GM12878 (cell line): ENCODE results near the gene BTBD7. TPM values are rescaled to one million over a fixed set of nuclear protein-coding genes. Genes with fewer than 3 reads are reported as not detected.
A peak's percentile ranks its signal among the peaks of the same experiment; 100 is the strongest.

Experiments
- ATAC-seq: fragments of 200-7000 bp; cut with Tn5 transposase; 3 replicates; pipeline ENCODE4 v1.9.1; 2020; ENCODE audit warnings: mild to moderate bottlenecking, moderate library complexity
- BruUV-seq: library from RNA; stranded (reverse); fragments of 400-500 nt; replicated peaks from 2 replicates; lab custom pipeline; 2021; lab: Mats Ljungman, UMichigan
- CTCF ChIA-PET: fragments of 300-600 bp; sonication (Branson Sonifier 250); formaldehyde crosslinking; extraction: SDS; loops from one replicate; lab custom pipeline; 2021; ENCODE audit warnings: inconsistent platforms; lab: Yijun Ruan, JAX
- POLR2A ChIA-PET: fragments of 350-600 bp; formaldehyde crosslinking; extraction: SDS; loops from one replicate; lab custom pipeline; 2021; ENCODE audit warnings: inconsistent platforms; lab: Charles Lee
- RAD21 ChIA-PET: fragments of 300-600 bp; sonication (Branson Sonifier 250); formaldehyde crosslinking; loops from one replicate; lab custom pipeline; 2023; ENCODE audit warnings: antibody characterized with exemption; ENCODE audit not compliant: unreplicated experiment; lab: Charles Lee
- SMC1A ChIA-PET: fragments of 300-600 bp; sonication (Branson Sonifier 250); formaldehyde crosslinking; loops from one replicate; lab custom pipeline; 2023; ENCODE audit not compliant: unreplicated experiment, uncharacterized antibody; lab: Charles Lee
- DNase-seq: peaks from one replicate; pipeline ENCODE4 v3.0.0-alpha.2; 2011; ENCODE audit warnings: low read depth, low spot score
- FAIRE-seq: peaks from 3 replicates; lab custom pipeline; 2011; peaks lifted over from hg19 to GRCh38; lab: Jason Lieb, UNC
- H2AFZ ChIP-seq: 2 replicates; pipeline ENCODE4 v1.6.0; 2011; ENCODE audit warnings: low read depth, low read length, control low read depth; ENCODE audit not compliant: control insufficient read depth
- H3K27ac ChIP-seq: 2 replicates; pipeline ENCODE4 v1.5.1; 2011; ENCODE audit warnings: control low read depth; ENCODE audit not compliant: control insufficient read depth, insufficient read depth
- H3K27me3 ChIP-seq, 2 experiments: replicated peaks in 1 of 2; 2 replicates each; pipeline versions ENCODE4 v1.6.0 to v1.6.1; 2011; ENCODE audit warnings: low read length in 1 of 2; ENCODE audit not compliant: control insufficient read depth in 2 of 2, insufficient read depth in 2 of 2
- H3K36me3 ChIP-seq, 2 experiments: 2 replicates each; pipeline ENCODE4 v1.5.1; 2011; ENCODE audit warnings: low read length in 1 of 2; ENCODE audit not compliant: control insufficient read depth in 2 of 2, insufficient read depth in 2 of 2
- H3K4me1 ChIP-seq: 2 replicates; pipeline ENCODE4 v1.6.1; 2011; ENCODE audit warnings: mild to moderate bottlenecking, low read length, moderate library complexity, mixed read lengths; ENCODE audit not compliant: control insufficient read depth, insufficient read depth
- H3K4me2 ChIP-seq: 2 replicates; pipeline ENCODE4 v1.6.0; 2011; ENCODE audit warnings: control low read depth; ENCODE audit not compliant: control insufficient read depth, insufficient read depth
- H3K4me3 ChIP-seq: fragments of 200-600 bp; sonication (generic); 2 replicates; pipeline ENCODE4 v1.5.1; 2016
- H3K79me2 ChIP-seq: 2 replicates; pipeline ENCODE4 v1.6.0; 2011; ENCODE audit warnings: low read length; ENCODE audit not compliant: control insufficient read depth, insufficient read depth
- H3K9ac ChIP-seq: 2 replicates; pipeline ENCODE4 v1.8.0; 2011; ENCODE audit warnings: low read length, control low read depth, mixed read lengths; ENCODE audit not compliant: control insufficient read depth, insufficient read depth
- H3K9me3 ChIP-seq: replicated peaks from 3 replicates; pipeline ENCODE4 v1.5.1; 2011; ENCODE audit warnings: mild to moderate bottlenecking, low read length; ENCODE audit not compliant: control insufficient read depth, insufficient read depth
- H4K20me1 ChIP-seq: 2 replicates; pipeline ENCODE4 v1.6.0; 2011; ENCODE audit not compliant: control insufficient read depth, insufficient read depth
- ATF7 ChIP-seq: fragments of 450-650 bp; IDR thresholded peaks from 2 replicates; pipeline ENCODE4 v1.6.1; 2016; ENCODE audit warnings: low read depth, mild to moderate bottlenecking
- BRCA1 ChIP-seq: IDR thresholded peaks from 2 replicates; pipeline ENCODE4 v1.6.1; 2011; ENCODE audit warnings: low read depth, low read length, improper control_type of control experiment
- HSF1 ChIP-seq: fragments of 150-350 bp; IDR thresholded peaks from 2 replicates; pipeline ENCODE4 v1.6.1; 2014; ENCODE audit warnings: mild to moderate bottlenecking, low read depth, low read length
- NFXL1 ChIP-seq: fragments of 450-650 bp; IDR thresholded peaks from 2 replicates; pipeline ENCODE4 v1.6.1; 2017; ENCODE audit warnings: antibody characterized with exemption, mild to moderate bottlenecking, borderline replicate concordance
- NKRF ChIP-seq: fragments of 450-650 bp; conservative IDR thresholded peaks from 2 replicates; pipeline ENCODE4 v1.6.1; 2017; ENCODE audit warnings: mild to moderate bottlenecking, moderate library complexity
- REST ChIP-seq: IDR thresholded peaks from 2 replicates; pipeline ENCODE4 v1.6.1; 2012; ENCODE audit warnings: mild to moderate bottlenecking, low read depth, low read length
- SREBF2 ChIP-seq: IDR thresholded peaks from 2 replicates; pipeline ENCODE4 v1.6.1; 2012; ENCODE audit warnings: mild to moderate bottlenecking, low read length
- TCF12 ChIP-seq: IDR thresholded peaks from 2 replicates; pipeline ENCODE4 v1.6.1; 2011; ENCODE audit warnings: low read depth, mild to moderate bottlenecking, low read length
- whole genome bisulfite sequencing: methylation state at CpG from one replicate; pipeline ENCODE4 v1.1.6; 2016; ENCODE audit warnings: low lambda C conversion rate; ENCODE audit not compliant: insufficient replicate concordance, insufficient coverage; ENCODE audit errors: missing lambda C conversion rate; 5-methylcytosine and 5-hydroxymethylcytosine counted together
- in situ Hi-C: fragments of 300-500 bp; cut with MboI; formaldehyde crosslinking; loops from 9 replicates; pipeline ENCODE4 v1.14.3; 2018; ENCODE audit warnings: mixed read lengths
- intact Hi-C: fragments of 100-400 bp; cut with micrococcal nuclease; formaldehyde crosslinking; loops from one replicate; pipeline ENCODE4 v1.14.2; 2022; ENCODE audit not compliant: unreplicated experiment
- polyA plus RNA-seq, 11 experiments: library from polyadenylated mRNA; depleted of rRNA in 4 of 11; unstranded in 6 of 11; stranded (reverse) in 5 of 11; fragments of >200 nt; fragmentation: Nextera tagmentation in 4 of 11; fragmentation: Illumina TruSeq in 1 of 11; extraction: Ambion mirVana in 4 of 11; extraction: Trizol in 1 of 11; gene quantifications; 1 replicate in 1 of 11; 2 replicates in 10 of 11; pipeline versions ENCODE4 v1.2.1 to v1.2.3, GENCODE V29; 2011 to 2016; ENCODE audit warnings: inconsistent platforms in 2 of 11, missing spikeins in 2 of 11, low read depth in 1 of 11
- total RNA-seq, 4 experiments: library from RNA; depleted of rRNA in 3 of 4; stranded (reverse); fragments of >200 nt in 3 of 4; fragmentation: Illumina TruSeq in 1 of 4; extraction: Trizol in 1 of 4; gene quantifications; 2 replicates each; pipeline versions ENCODE4 v1.2.1 to v1.2.3, GENCODE V29; 2013 to 2021

BTBD7 gene
- total and polyA plus RNA-seq, 10 of the 15 experiments (the other 5 are each of a cell fraction or from before 2014, with no cell fraction given): 3.6 to 17.0 (median 9.6) TPM

- H3K4me3 ChIP-seq: no peak overlapping the region
- no peaks in the 10 kb centered on the region for H4K20me1 ChIP-seq
- no peak for FAIRE-seq
- ChIA-PET POLR2A (interaction anchor here (1.2 to 1.9 kb wide), 2 partner anchors 8 to 116 kb away, joined by 3 to 6 read pairs; partner anchors contain the start of genes GON7 and UBR7), RAD21 (interaction anchor here (3.0 kb wide), 1 partner anchor 8 kb away, joined by 12 read pairs; no protein-coding TSS in a partner anchor), CTCF (interaction anchor here (0.9 kb wide), 1 partner anchor 58 kb away, joined by 3 read pairs; no protein-coding TSS in a partner anchor), SMC1A (interaction anchor here (0.8 to 7.4 kb wide), 6 partner anchors 8 to 41 kb away, joined by 3 to 41 read pairs (median 3); no protein-coding TSS in a partner anchor)
- peaks cover 0 to 3% of the 10 kb centered on the region in 2 experiments; a peak in 2 of 4 replicates for H3K36me3 ChIP-seq
- no peak overlapping the region for H3K9ac ChIP-seq
- no peak overlapping the region for H3K4me2 ChIP-seq
- no peaks in the 10 kb centered on the region for H3K27me3 ChIP-seq
- no peaks in the 10 kb centered on the region; the same call in 2 of the 3 replicates for H3K9me3 ChIP-seq
- H3K79me2 ChIP-seq: peaks cover 92% of the 10 kb centered on the region
- TF ChIP-seq HSF1 (no peak), REST (no peak), BRCA1 (no peak), ATF7 (no peak), SREBF2 (no peak), TCF12 (no peak), NFXL1 (no peak), NKRF (no peak)
- peaks cover 27% of the 10 kb centered on the region for H3K4me1 ChIP-seq
- WGBS: 99% methylated on average over 5 of the region's 5 CpGs
- no TSS peak for BruUV-seq
- in situ Hi-C loops (no loop called here), intact Hi-C loops (no loop called here)
- no peak for DNase-seq
- peak overlapping the region; percentile 12; the same call in 1 of the 2 replicates for H3K27ac ChIP-seq
- no peak overlapping the region for H2AFZ ChIP-seq
- ATAC-seq: no peak
These were observed 9.8 kb downstream of the BTBD7 start for GRCh38 chr14:93322929-93323599.
